Panc1 (cell line): Measurements from ENCODE around the gene MEIS1.

Experiments used
- TF ChIP-seq, protein P1 (sequence below): fragments of 450-650 bp; IDR thresholded peaks from 2 replicates; pipeline ENCODE4 v1.5.1; 2017; ENCODE audit warnings: mild to moderate bottlenecking
- TF ChIP-seq, protein P2 (sequence below), 2 experiments: IDR thresholded peaks; 2 replicates each; pipeline ENCODE4 v1.6.1; 2011 to 2012; ENCODE audit warnings: low read depth in 2 of 2, control low read depth in 1 of 2, low read length in 1 of 2, mild to moderate bottlenecking in 1 of 2, moderate library complexity in 1 of 2; ENCODE audit not compliant: insufficient read depth in 1 of 2

DNA sequence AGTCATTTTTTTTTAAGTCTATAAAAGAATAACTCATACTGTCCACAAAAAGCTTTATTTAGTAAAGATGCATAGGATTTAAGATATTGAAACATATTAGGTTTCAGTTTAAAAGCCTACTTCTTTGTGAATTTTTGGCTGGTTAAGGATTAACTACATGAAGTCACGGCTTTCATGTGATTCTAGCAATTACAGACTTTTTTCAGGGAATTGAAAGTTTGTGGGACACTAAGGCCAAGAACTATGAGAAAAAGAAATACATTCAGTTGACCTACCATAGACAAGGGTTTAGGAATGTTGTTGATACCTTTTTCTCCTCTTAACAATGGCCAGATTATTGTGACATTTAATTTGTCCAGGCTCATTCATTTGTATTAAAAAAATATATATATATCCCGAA, 109.3 kb downstream of the MEIS1 start:
- TF ChIP-seq, protein P1, sequence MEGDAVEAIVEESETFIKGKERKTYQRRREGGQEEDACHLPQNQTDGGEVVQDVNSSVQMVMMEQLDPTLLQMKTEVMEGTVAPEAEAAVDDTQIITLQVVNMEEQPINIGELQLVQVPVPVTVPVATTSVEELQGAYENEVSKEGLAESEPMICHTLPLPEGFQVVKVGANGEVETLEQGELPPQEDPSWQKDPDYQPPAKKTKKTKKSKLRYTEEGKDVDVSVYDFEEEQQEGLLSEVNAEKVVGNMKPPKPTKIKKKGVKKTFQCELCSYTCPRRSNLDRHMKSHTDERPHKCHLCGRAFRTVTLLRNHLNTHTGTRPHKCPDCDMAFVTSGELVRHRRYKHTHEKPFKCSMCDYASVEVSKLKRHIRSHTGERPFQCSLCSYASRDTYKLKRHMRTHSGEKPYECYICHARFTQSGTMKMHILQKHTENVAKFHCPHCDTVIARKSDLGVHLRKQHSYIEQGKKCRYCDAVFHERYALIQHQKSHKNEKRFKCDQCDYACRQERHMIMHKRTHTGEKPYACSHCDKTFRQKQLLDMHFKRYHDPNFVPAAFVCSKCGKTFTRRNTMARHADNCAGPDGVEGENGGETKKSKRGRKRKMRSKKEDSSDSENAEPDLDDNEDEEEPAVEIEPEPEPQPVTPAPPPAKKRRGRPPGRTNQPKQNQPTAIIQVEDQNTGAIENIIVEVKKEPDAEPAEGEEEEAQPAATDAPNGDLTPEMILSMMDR = no peak
- TF ChIP-seq, protein P2, sequence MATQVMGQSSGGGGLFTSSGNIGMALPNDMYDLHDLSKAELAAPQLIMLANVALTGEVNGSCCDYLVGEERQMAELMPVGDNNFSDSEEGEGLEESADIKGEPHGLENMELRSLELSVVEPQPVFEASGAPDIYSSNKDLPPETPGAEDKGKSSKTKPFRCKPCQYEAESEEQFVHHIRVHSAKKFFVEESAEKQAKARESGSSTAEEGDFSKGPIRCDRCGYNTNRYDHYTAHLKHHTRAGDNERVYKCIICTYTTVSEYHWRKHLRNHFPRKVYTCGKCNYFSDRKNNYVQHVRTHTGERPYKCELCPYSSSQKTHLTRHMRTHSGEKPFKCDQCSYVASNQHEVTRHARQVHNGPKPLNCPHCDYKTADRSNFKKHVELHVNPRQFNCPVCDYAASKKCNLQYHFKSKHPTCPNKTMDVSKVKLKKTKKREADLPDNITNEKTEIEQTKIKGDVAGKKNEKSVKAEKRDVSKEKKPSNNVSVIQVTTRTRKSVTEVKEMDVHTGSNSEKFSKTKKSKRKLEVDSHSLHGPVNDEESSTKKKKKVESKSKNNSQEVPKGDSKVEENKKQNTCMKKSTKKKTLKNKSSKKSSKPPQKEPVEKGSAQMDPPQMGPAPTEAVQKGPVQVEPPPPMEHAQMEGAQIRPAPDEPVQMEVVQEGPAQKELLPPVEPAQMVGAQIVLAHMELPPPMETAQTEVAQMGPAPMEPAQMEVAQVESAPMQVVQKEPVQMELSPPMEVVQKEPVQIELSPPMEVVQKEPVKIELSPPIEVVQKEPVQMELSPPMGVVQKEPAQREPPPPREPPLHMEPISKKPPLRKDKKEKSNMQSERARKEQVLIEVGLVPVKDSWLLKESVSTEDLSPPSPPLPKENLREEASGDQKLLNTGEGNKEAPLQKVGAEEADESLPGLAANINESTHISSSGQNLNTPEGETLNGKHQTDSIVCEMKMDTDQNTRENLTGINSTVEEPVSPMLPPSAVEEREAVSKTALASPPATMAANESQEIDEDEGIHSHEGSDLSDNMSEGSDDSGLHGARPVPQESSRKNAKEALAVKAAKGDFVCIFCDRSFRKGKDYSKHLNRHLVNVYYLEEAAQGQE (IDR thresholded peaks at IDR 0.05; ENCODE audit: insufficient read depth in 1 of 2, low read depth in 2 of 2, low read length in 1 of 2) = no peak
